Karpas-422 (cell line): ENCODE data around the gene PTPN4. TPM values are rescaled to one million over a fixed set of nuclear protein-coding genes. Genes with fewer than 3 reads are reported as not detected.

Source experiments
- DNase-seq: peaks from one replicate; pipeline ENCODE4 v3.0.0-alpha.2; 2015
- H2AFZ ChIP-seq: fragments of 200-600 bp; sonication (generic); 2 replicates; pipeline ENCODE4 v1.6.1; 2014; ENCODE audit warnings: antibody characterized with exemption, low read length, mixed read lengths
- H3K27ac ChIP-seq: fragments of 200-600 bp; sonication (generic); 2 replicates; pipeline ENCODE4 v1.5.1; 2014; ENCODE audit warnings: mild to moderate bottlenecking, low read length, moderate library complexity
- H3K27me3 ChIP-seq: fragments of 200-600 bp; sonication (generic); 2 replicates; pipeline ENCODE4 v1.6.1; 2014; ENCODE audit warnings: low read length, mixed read lengths
- H3K36me3 ChIP-seq: fragments of 200-600 bp; sonication (generic); 2 replicates; pipeline ENCODE4 v1.6.1; 2014; ENCODE audit warnings: low read length, mixed read lengths; ENCODE audit not compliant: insufficient read depth
- H3K4me1 ChIP-seq: fragments of 200-600 bp; sonication (generic); 2 replicates; pipeline ENCODE4 v1.6.1; 2014; ENCODE audit warnings: mild to moderate bottlenecking, low read length, mixed read lengths
- H3K4me2 ChIP-seq: fragments of 200-600 bp; sonication (generic); 2 replicates; pipeline ENCODE4 v1.6.1; 2014; ENCODE audit warnings: low read length, low read depth, mild to moderate bottlenecking; ENCODE audit not compliant: poor library complexity, severe bottlenecking
- H3K4me3 ChIP-seq: fragments of 200-600 bp; sonication (generic); 2 replicates; pipeline ENCODE4 v1.5.1; 2014; ENCODE audit warnings: mild to moderate bottlenecking, antibody characterized with exemption, low read length, mixed read lengths
- H3K79me2 ChIP-seq: fragments of 200-600 bp; sonication (generic); 2 replicates; pipeline ENCODE4 v1.6.1; 2014; ENCODE audit warnings: mild to moderate bottlenecking, low read length, mixed read lengths
- H3K9ac ChIP-seq: fragments of 200-600 bp; sonication (generic); 2 replicates; pipeline ENCODE4 v1.6.0; 2014; ENCODE audit warnings: low read length
- H3K9me2 ChIP-seq: fragments of 200-600 bp; sonication (generic), shearing (Covaris generic); replicated peaks from 2 replicates; pipeline ENCODE4 v1.6.0; 2014; ENCODE audit warnings: mild to moderate bottlenecking, low read length, moderate library complexity; ENCODE audit not compliant: insufficient read depth
- H3K9me3 ChIP-seq: fragments of 300-700, 200-600 bp; sonication (generic); 2 replicates; pipeline ENCODE4 v1.6.1; 2014; ENCODE audit warnings: low read length, mixed read lengths
- H4K20me1 ChIP-seq: fragments of 200-600 bp; sonication (generic); 2 replicates; pipeline ENCODE4 v1.6.1; 2014; ENCODE audit warnings: mild to moderate bottlenecking, antibody characterized with exemption, low read length, low read depth; ENCODE audit not compliant: insufficient read depth
- total RNA-seq: library from RNA; depleted of rRNA; stranded (reverse); fragments of >200 nt; shearing (Covaris generic); gene quantifications from 2 replicates; pipeline ENCODE4 v1.2.3, GENCODE V29; 2014; ENCODE audit warnings: low replicate concordance

Gene PTPN4
- total RNA-seq, 1 experiment from 2014 or later, result 56.7 TPM

DNA sequence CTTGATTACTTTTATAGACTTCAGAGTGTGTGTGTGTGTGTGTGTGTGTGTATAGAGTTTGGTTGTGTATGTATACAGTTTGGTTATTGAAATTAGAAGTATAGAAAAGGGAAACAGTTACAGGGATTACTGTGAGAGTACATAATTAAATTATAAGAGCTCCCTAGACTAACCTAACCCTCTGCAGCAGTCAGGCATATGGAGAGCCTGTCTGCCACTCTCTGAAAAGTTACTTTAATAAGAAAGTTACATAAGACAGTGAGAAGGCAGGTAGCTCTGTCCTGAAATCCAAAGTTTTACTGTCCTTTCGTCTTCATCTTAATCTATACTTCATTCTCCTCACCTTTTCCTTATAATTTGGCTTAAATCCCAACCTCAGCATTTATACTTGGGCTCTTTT, 181.7 kb downstream of the PTPN4 start:
- Histone ChIP-seq H3K27ac (no peak overlapping the region), H2AFZ (no peak overlapping the region), H3K9me3 (no peaks in the 10 kb centered on the region), H3K4me2 (no peak overlapping the region), H3K4me1 (peaks cover 13% of the 10 kb centered on the region), H4K20me1 (no peaks in the 10 kb centered on the region), H3K9ac (no peak overlapping the region), H3K9me2 (no peaks in the 10 kb centered on the region), H3K79me2 (no peaks in the 10 kb centered on the region), H3K27me3 (no peaks in the 10 kb centered on the region), H3K4me3 (no peak overlapping the region), H3K36me3 (no peaks in the 10 kb centered on the region)
- no peak for DNase-seq

GRCh38 chr2:119941981-119942513, 182.3 kb downstream of the PTPN4 start:
- H3K4me1 ChIP-seq, result peaks cover 13% of the 10 kb centered on the region

DNA sequence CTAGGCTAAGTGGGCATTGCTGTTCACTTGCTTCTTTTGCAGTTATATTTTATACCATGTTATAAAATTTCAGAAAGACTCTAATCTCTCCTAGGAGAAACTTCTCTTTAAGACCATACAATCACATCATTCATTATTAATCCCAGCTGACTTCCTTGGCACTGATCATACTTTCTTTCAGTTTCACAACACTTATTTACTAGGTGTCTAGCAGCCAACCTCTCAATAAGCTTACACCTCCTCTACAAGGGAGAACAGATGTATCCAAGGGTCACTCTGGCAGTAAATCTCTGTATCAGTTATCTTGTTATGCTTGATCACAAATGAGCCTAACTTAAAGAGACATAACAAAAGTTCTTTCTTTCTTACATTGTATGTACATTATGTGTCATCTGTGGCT, 183.3 kb downstream of the PTPN4 start:
- Histone ChIP-seq H4K20me1 (no peaks in the 10 kb centered on the region), H3K9ac (no peak overlapping the region), H2AFZ (no peak overlapping the region), H3K4me1 (peaks cover 13% of the 10 kb centered on the region), H3K27me3 (no peaks in the 10 kb centered on the region), H3K4me2 (no peak overlapping the region), H3K36me3 (peaks cover 3% of the 10 kb centered on the region; the same call in 1 of the 2 replicates), H3K79me2 (no peaks in the 10 kb centered on the region), H3K9me2 (no peaks in the 10 kb centered on the region), H3K27ac (no peak overlapping the region), H3K4me3 (no peak overlapping the region), H3K9me3 (no peaks in the 10 kb centered on the region)
- no peak for DNase-seq

More at GRCh38 chr2:119941981-119942513, 182.3 kb downstream of the PTPN4 start:
- no peak for DNase-seq
- Histone ChIP-seq H2AFZ (no peak overlapping the region), H3K9ac (no peak overlapping the region), H3K4me2 (no peak overlapping the region), H3K9me3 (no peaks in the 10 kb centered on the region), H3K9me2 (no peaks in the 10 kb centered on the region), H3K4me3 (no peak overlapping the region), H3K36me3 (peaks cover 3% of the 10 kb centered on the region; the same call in 1 of the 2 replicates), H3K27me3 (no peaks in the 10 kb centered on the region), H3K27ac (no peak overlapping the region), H3K79me2 (no peaks in the 10 kb centered on the region), H4K20me1 (no peaks in the 10 kb centered on the region)

- Histone ChIP-seq H4K20me1 (no peaks in the 10 kb centered on the region), H3K79me2 (no peaks in the 10 kb centered on the region), H2AFZ (no peak overlapping the region), H3K9ac (no peak overlapping the region), H3K27me3 (no peaks in the 10 kb centered on the region), H3K27ac (no peak overlapping the region), H3K4me2 (no peak overlapping the region), H3K9me2 (no peaks in the 10 kb centered on the region), H3K36me3 (peaks cover 3% of the 10 kb centered on the region; the same call in 1 of the 2 replicates), H3K4me1 (peaks cover 6% of the 10 kb centered on the region), H3K9me3 (no peaks in the 10 kb centered on the region), H3K4me3 (no peak overlapping the region)
- no peak for DNase-seq
These were observed 187.8 kb downstream of the PTPN4 start for GRCh38 chr2:119947535-119947934.

GRCh38 chr2:119950966-119951365, 191.2 kb downstream of the PTPN4 start:
- peaks cover 3% of the 10 kb centered on the region; the same call in 1 of the 2 replicates for H3K36me3 ChIP-seq

GRCh38 chr2:119958670-119959268, 199.0 kb downstream of the PTPN4 start:
- Histone ChIP-seq H4K20me1 (no peaks in the 10 kb centered on the region), H3K27me3 (no peaks in the 10 kb centered on the region), H3K4me1 (no peaks in the 10 kb centered on the region), H3K9me3 (no peaks in the 10 kb centered on the region), H3K79me2 (no peaks in the 10 kb centered on the region), H3K9ac (no peak overlapping the region), H2AFZ (no peak overlapping the region), H3K4me3 (no peak overlapping the region), H3K4me2 (no peak overlapping the region), H3K36me3 (peaks cover 5% of the 10 kb centered on the region; the same call in 1 of the 2 replicates), H3K27ac (no peak overlapping the region), H3K9me2 (no peaks in the 10 kb centered on the region)
- DNase-seq, result no peak

More at GRCh38 chr2:119950966-119951365, 191.2 kb downstream of the PTPN4 start:
- no peak overlapping the region for H3K4me3 ChIP-seq
- no peaks in the 10 kb centered on the region for H3K9me2 ChIP-seq
- no peaks in the 10 kb centered on the region for H3K27me3 ChIP-seq
- DNase-seq, result no peak
- no peak overlapping the region for H3K4me2 ChIP-seq
- no peak overlapping the region for H3K9ac ChIP-seq
- H4K20me1 ChIP-seq, result no peaks in the 10 kb centered on the region
- no peaks in the 10 kb centered on the region for H3K4me1 ChIP-seq
- H2AFZ ChIP-seq, result no peak overlapping the region
- H3K79me2 ChIP-seq, result no peaks in the 10 kb centered on the region
- H3K27ac ChIP-seq, result no peak overlapping the region
- H3K9me3 ChIP-seq, result no peaks in the 10 kb centered on the region

GRCh38 chr2:119960821-119961220, 201.1 kb downstream of the PTPN4 start:
- peaks cover 5% of the 10 kb centered on the region; the same call in 1 of the 2 replicates for H3K36me3 ChIP-seq
- no peak overlapping the region for H2AFZ ChIP-seq
- no peak overlapping the region for H3K4me3 ChIP-seq
- no peak overlapping the region for H3K9ac ChIP-seq
- no peak overlapping the region for H3K27ac ChIP-seq
- no peaks in the 10 kb centered on the region for H3K9me2 ChIP-seq
- H3K27me3 ChIP-seq, result no peaks in the 10 kb centered on the region
- DNase-seq, result no peak
- no peak overlapping the region for H3K4me2 ChIP-seq
- no peaks in the 10 kb centered on the region for H3K9me3 ChIP-seq
- no peaks in the 10 kb centered on the region for H3K4me1 ChIP-seq
- no peaks in the 10 kb centered on the region for H3K79me2 ChIP-seq
- no peaks in the 10 kb centered on the region for H4K20me1 ChIP-seq

- Histone ChIP-seq H3K4me3 (no peak overlapping the region), H3K9me2 (no peaks in the 10 kb centered on the region), H3K27ac (no peak overlapping the region), H3K4me1 (no peaks in the 10 kb centered on the region), H4K20me1 (no peaks in the 10 kb centered on the region), H3K4me2 (no peak overlapping the region), H2AFZ (no peak overlapping the region), H3K27me3 (no peaks in the 10 kb centered on the region), H3K79me2 (no peaks in the 10 kb centered on the region), H3K36me3 (no peaks in the 10 kb centered on the region), H3K9ac (no peak overlapping the region), H3K9me3 (no peaks in the 10 kb centered on the region)
- no peak for DNase-seq
These were observed 222.2 kb downstream of the PTPN4 start for GRCh38 chr2:119981896-119982295.
